Rectal smooth muscle tissue (tissue), 1 donor: Measurements from ENCODE around the gene ASXL1.

Experiments used
- H3K27ac ChIP-seq: one replicate; pipeline ENCODE4 v1.7.0; 2013; ENCODE audit warnings: low read depth, low read length, inconsistent platforms
- H3K27me3 ChIP-seq: one replicate; pipeline ENCODE4 v1.7.0; 2013; ENCODE audit warnings: low read length; ENCODE audit not compliant: control insufficient read depth, insufficient read depth
- H3K36me3 ChIP-seq: one replicate; pipeline ENCODE4 v1.7.0; 2013; ENCODE audit warnings: low read length; ENCODE audit not compliant: control insufficient read depth, insufficient read depth
- H3K4me1 ChIP-seq: one replicate; pipeline ENCODE4 v1.7.0; 2013; ENCODE audit warnings: low read length; ENCODE audit not compliant: control insufficient read depth, insufficient read depth
- H3K4me3 ChIP-seq: one replicate; pipeline ENCODE4 v1.7.0; 2013; ENCODE audit warnings: low read length
- H3K9ac ChIP-seq: one replicate; pipeline ENCODE4 v1.7.0; 2013; ENCODE audit warnings: low read length

ASXL1 gene

DNA sequence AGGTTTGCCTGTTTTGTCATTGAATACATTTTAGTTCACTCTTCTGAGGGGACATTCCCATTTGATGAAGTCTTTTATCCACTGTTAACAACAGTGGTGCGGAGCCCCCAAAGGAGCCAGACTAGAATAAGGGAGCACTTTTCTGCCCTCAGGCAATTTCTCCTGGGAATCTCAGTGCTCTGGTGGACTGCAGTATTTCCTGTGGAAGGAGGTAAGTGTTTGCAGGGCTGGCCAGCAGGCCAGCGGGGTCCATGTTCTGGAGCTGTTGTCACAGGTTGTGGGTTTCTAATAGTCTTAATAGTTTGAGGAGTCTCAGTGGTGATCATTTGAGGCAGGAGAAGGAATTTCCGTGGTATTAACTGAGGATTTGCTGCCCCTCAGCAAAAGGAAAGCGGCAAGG lies 83.5 kb downstream of the ASXL1 start:
- Histone ChIP-seq H3K9ac (no peak overlapping the region), H3K4me3 (no peak overlapping the region), H3K4me1 (no peaks in the 10 kb centered on the region), H3K27ac (no peak overlapping the region), H3K36me3 (peaks cover 15% of the 10 kb centered on the region), H3K27me3 (no peaks in the 10 kb centered on the region)

- peaks cover 14% of the 10 kb centered on the region for H3K36me3 ChIP-seq
- no peak overlapping the region for H3K27ac ChIP-seq
- no peak overlapping the region for H3K9ac ChIP-seq
- H3K4me1 ChIP-seq, result no peaks in the 10 kb centered on the region
- no peak overlapping the region for H3K4me3 ChIP-seq
- no peaks in the 10 kb centered on the region for H3K27me3 ChIP-seq
These were observed 84.7 kb downstream of the ASXL1 start for GRCh38 chr20:32442630-32443373.

DNA sequence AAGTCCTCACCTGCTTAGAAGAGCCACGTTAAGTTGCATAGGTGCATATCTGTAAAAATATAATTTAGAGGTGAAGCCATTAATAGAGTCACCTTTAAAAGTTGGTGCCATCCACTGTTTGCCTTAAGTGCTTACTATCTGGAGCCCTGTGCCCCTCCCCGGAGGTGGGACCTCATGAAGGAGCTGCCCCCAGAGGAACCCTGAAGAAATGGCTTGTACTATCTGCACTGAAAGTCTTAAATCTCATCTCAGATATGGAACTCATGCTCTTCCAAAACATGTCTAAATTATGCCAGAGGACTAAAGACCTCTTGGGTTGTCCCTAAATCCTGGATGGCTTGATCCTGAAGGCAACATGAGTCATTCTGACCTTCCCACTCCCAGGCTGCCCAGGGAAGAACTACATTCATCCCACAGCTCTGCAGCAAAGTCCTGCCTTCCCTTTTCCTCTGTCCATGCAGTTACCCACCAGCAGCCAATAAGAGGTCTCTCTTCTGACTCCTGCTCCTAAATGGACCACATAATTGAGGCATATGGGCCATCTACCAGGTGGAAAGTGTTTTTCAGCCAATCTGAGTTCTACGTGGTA lies 85.3 kb downstream of the ASXL1 start:
- no peak overlapping the region for H3K27ac ChIP-seq
- no peak overlapping the region for H3K9ac ChIP-seq
- H3K4me1 ChIP-seq, result peaks cover 6% of the 10 kb centered on the region
- no peaks in the 10 kb centered on the region for H3K27me3 ChIP-seq
- H3K4me3 ChIP-seq, result no peak overlapping the region
- H3K36me3 ChIP-seq, result peaks cover 14% of the 10 kb centered on the region

DNA sequence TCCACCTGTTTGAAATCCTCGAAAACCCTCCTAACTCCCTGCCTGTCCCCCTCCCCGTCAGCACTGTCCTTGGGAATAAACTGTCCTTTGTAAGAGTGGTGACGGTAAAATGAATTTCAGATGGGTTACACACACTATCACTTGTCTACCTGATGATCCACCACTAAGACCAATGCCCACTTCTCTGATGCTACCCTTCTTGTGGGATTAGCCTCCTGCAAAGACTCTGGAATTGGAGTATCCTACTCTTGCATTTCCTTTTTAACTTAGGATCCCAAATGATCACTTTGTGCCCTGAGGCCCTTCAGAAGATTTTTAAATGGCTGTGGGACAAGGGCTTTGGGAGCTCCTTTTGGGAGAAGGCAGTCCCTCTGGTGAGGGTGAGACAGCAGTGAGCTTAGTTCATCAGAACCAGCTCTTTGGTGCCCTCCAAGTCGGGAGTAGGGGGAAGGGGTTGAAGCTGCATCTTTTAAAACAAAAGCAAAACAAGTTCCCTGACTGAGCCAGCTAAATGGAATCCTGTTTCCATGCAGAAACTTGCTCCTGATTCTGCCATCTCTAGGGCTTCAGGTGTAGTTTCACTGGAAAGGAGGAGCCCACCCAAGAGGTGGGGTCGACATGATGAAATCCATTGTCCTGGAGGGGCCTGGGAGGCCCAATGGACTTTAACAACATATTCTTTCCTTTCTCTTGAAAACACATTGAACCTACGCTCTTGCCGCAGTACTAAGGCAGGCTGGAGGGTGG lies 86.5 kb downstream of the ASXL1 start:
- no peak overlapping the region for H3K27ac ChIP-seq

DNA sequence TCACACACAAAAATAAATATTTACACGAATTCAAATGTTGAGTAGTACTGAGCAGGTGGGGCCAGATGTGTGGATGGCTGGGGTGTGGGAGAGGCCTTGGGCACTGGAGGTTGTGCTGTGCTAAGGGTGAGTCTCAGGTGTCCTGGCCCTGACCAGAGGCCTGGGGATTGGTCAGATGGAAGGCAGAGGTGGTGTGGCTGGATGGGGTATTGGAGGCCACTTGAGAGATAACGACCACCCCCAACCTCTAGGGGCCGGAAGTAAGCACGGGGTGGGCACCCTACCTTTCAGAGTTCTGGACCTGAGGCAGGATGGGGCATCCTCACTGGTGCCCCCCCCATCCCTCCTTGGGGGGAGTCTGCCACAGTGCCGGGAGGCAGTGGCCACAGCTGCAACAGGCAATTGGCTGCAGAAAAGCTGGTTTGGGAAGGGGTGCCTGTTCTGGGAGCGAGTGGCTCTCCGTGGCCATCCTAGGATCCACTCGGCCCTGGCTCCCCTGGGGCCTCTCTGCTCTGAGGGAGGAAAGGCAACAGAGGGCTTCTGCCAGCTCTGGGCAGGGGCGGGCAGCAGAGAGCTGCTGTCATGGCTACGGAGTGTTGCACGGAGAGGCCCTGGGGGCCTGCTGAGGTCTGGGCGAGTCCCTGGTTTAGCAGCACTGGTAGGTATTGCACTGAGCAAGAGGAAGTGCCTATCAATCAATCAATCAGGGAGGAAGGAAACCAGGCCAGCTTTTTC lies 87.6 kb downstream of the ASXL1 start:
- Histone ChIP-seq H3K27ac (no peak overlapping the region), H3K4me1 (peaks cover 13% of the 10 kb centered on the region), H3K9ac (no peak overlapping the region), H3K27me3 (no peaks in the 10 kb centered on the region), H3K4me3 (no peak overlapping the region), H3K36me3 (peaks cover 14% of the 10 kb centered on the region)

More for the DNA sequence above, 86.5 kb downstream of the ASXL1 start:
- Histone ChIP-seq H3K36me3 (peaks cover 9% of the 10 kb centered on the region), H3K4me1 (peaks cover 13% of the 10 kb centered on the region), H3K9ac (no peak overlapping the region), H3K4me3 (no peak overlapping the region), H3K27me3 (no peaks in the 10 kb centered on the region)

- Histone ChIP-seq H3K4me1 (peaks cover 13% of the 10 kb centered on the region), H3K4me3 (no peak overlapping the region), H3K9ac (no peak overlapping the region), H3K36me3 (peaks cover 15% of the 10 kb centered on the region), H3K27ac (no peak overlapping the region), H3K27me3 (no peaks in the 10 kb centered on the region)
These were observed 88.4 kb downstream of the ASXL1 start for GRCh38 chr20:32446301-32447100.

- Histone ChIP-seq H3K36me3 (peaks cover 24% of the 10 kb centered on the region), H3K27me3 (no peaks in the 10 kb centered on the region), H3K4me3 (no peak overlapping the region), H3K9ac (no peak overlapping the region), H3K27ac (peak overlapping the region; percentile 60), H3K4me1 (peaks cover 13% of the 10 kb centered on the region)
These were observed 89.3 kb downstream of the ASXL1 start for GRCh38 chr20:32447136-32448027.

- peaks cover 34% of the 10 kb centered on the region for H3K36me3 ChIP-seq
- no peaks in the 10 kb centered on the region for H3K27me3 ChIP-seq
- no peak overlapping the region for H3K9ac ChIP-seq
- H3K4me3 ChIP-seq, result no peak overlapping the region
- H3K4me1 ChIP-seq, result peaks cover 13% of the 10 kb centered on the region
- H3K27ac ChIP-seq, result peak overlapping the region; percentile 60
These were observed 90.3 kb downstream of the ASXL1 start for GRCh38 chr20:32448306-32449056.

DNA sequence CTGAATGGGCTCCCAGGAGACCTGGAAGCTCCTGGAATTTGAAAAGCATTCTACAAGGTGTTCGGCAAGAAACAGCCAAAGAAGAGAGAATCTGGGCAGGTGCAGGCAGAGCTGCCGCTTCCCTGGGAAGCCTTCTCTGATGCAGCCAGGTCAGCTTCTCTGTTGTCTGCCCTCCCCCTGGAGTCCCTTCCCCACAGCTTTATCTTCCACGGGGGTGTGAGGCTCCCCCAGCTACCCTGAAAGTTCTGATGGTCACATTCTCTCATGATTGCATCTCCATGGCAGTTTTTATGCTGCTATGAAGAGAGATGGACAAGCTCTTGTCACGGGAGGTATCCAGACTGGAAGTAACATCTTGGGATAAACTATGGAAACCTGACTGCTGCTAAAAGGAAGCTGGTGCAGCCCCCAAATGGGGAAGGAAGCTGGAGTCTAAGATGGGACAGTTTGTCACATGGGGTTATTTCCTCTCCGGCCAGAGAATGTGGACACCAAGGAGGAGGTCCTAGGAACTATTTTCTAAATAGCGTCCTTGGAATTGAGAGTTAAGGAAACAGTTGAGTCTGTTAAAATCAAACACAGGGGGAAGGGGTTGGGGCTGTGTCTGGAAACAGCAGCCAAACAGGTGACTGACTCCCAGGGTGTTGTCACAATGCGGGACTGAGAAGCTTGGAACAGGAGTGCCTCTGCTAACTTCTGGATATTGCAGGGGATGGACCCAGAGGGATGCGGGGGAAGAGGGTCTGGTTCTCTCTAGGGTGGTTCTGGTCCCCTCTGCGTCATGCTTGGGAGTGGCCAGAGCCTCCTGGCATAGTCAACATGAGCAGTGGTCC lies 91.1 kb downstream of the ASXL1 start:
- H3K27ac ChIP-seq, result peak overlapping the region; percentile 60

GRCh38 chr20:32449890-32450401 lies 91.8 kb downstream of the ASXL1 start:
- Histone ChIP-seq H3K4me1 (peaks cover 13% of the 10 kb centered on the region), H3K4me3 (no peak overlapping the region), H3K9ac (no peak overlapping the region), H3K27ac (peak overlapping the region; percentile 25), H3K27me3 (no peaks in the 10 kb centered on the region), H3K36me3 (peaks cover 37% of the 10 kb centered on the region)

More for the DNA sequence above, 91.1 kb downstream of the ASXL1 start:
- Histone ChIP-seq H3K9ac (no peak overlapping the region), H3K4me1 (peaks cover 13% of the 10 kb centered on the region), H3K36me3 (peaks cover 37% of the 10 kb centered on the region), H3K27me3 (no peaks in the 10 kb centered on the region), H3K4me3 (no peak overlapping the region)
